Neural cell (in vitro differentiated cells): Measurements from ENCODE around the gene GDF7. TPM values are rescaled to one million over a fixed set of nuclear protein-coding genes. Genes with fewer than 3 reads are reported as not detected.

Experiments
- H2AFZ ChIP-seq: fragments of 200-600, 300-800 bp; sonication (generic), shearing (Covaris generic); 2 replicates; pipeline ENCODE4 v1.6.0; 2014; ENCODE audit warnings: low read depth, mild to moderate bottlenecking, antibody characterized with exemption, low read length, moderate library complexity
- H3F3A ChIP-seq: fragments of 200-600 bp; shearing (Covaris generic); 2 replicates; pipeline ENCODE4 v1.6.1; 2016; ENCODE audit warnings: mild to moderate bottlenecking, moderate library complexity, mixed read lengths, antibody characterized with exemption, low read length; ENCODE audit not compliant: insufficient read depth, poor library complexity, severe bottlenecking
- H3K27ac ChIP-seq: fragments of 200-600, 300-800 bp; sonication (generic), shearing (Covaris generic); 2 replicates; pipeline ENCODE4 v1.5.1; 2014; ENCODE audit warnings: mild to moderate bottlenecking, low read length, moderate library complexity
- H3K27me3 ChIP-seq: fragments of 300-800, 200-600 bp; sonication (generic), shearing (Covaris generic); 2 replicates; pipeline ENCODE4 v1.6.0; 2014; ENCODE audit warnings: mild to moderate bottlenecking, low read depth, low read length, moderate library complexity; ENCODE audit not compliant: insufficient read depth
- H3K36me3 ChIP-seq: fragments of 300-800, 200-600 bp; sonication (generic), shearing (Covaris generic); 2 replicates; pipeline ENCODE4 v1.5.1; 2014; ENCODE audit warnings: mild to moderate bottlenecking, antibody characterized with exemption, low read length, moderate library complexity; ENCODE audit not compliant: insufficient read depth
- H3K4me2 ChIP-seq: fragments of 300-800, 200-600 bp; sonication (generic), shearing (Covaris generic); 2 replicates; pipeline ENCODE4 v1.6.0; 2014; ENCODE audit warnings: mild to moderate bottlenecking, low read length
- H3K4me3 ChIP-seq: fragments of 300-800, 200-600 bp; sonication (generic), shearing (Covaris generic); 2 replicates; pipeline ENCODE4 v1.5.1; 2014; ENCODE audit warnings: mild to moderate bottlenecking, low read length, moderate library complexity
- H3K79me2 ChIP-seq: fragments of 200-600 bp; shearing (Covaris generic); replicated peaks from 2 replicates; pipeline ENCODE4 v1.6.0; 2014; ENCODE audit warnings: mild to moderate bottlenecking, low read length, moderate library complexity; ENCODE audit not compliant: insufficient read depth
- H3K9ac ChIP-seq: fragments of 300-800, 200-600 bp; sonication (generic), shearing (Covaris generic); 2 replicates; pipeline ENCODE4 v1.6.1; 2016; ENCODE audit warnings: mild to moderate bottlenecking, low read length, mixed read lengths
- H3K9me2 ChIP-seq: fragments of 200-600 bp; shearing (Covaris generic); 2 replicates; pipeline ENCODE4 v1.6.1; 2016; ENCODE audit warnings: mild to moderate bottlenecking, low read length, mixed read lengths; ENCODE audit not compliant: insufficient read depth
- H3K9me3 ChIP-seq: fragments of 200-600, 300-800 bp; sonication (generic), shearing (Covaris generic); 2 replicates; pipeline ENCODE4 v1.6.1; 2016; ENCODE audit warnings: mild to moderate bottlenecking, mixed run types, low read length, moderate library complexity, mixed read lengths
- H4K20me1 ChIP-seq: fragments of 200-600 bp; shearing (Covaris generic); 2 replicates; pipeline ENCODE4 v1.6.1; 2016; ENCODE audit warnings: mild to moderate bottlenecking, mixed run types; ENCODE audit not compliant: insufficient read depth
- CTCF ChIP-seq: fragments of 450-650 bp; IDR thresholded peaks from 2 replicates; pipeline ENCODE4 v1.5.1; 2014; ENCODE audit warnings: antibody characterized with exemption, mild to moderate bottlenecking, moderate library complexity; ENCODE audit not compliant: poor library complexity, severe bottlenecking
- EP300 ChIP-seq: fragments of 450-650 bp; conservative IDR thresholded peaks from 2 replicates; pipeline ENCODE4 v1.6.1; 2014; ENCODE audit warnings: antibody characterized with exemption, mild to moderate bottlenecking, moderate library complexity; ENCODE audit not compliant: poor library complexity, severe bottlenecking
- EZH2 ChIP-seq: fragments of 200-600, 300-800 bp; shearing (Covaris generic), sonication (generic); IDR thresholded peaks from 2 replicates; pipeline ENCODE4 v1.6.1; 2014; ENCODE audit warnings: antibody characterized with exemption, low read length, borderline replicate concordance, mild to moderate bottlenecking; ENCODE audit not compliant: insufficient read depth, poor library complexity, severe bottlenecking
- MXI1 ChIP-seq: fragments of 450-650 bp; conservative IDR thresholded peaks from 2 replicates; pipeline ENCODE4 v1.6.1; 2014; ENCODE audit warnings: antibody characterized with exemption, mild to moderate bottlenecking; ENCODE audit not compliant: poor library complexity, severe bottlenecking
- POLR2AphosphoS5 ChIP-seq: IDR thresholded peaks from 2 replicates; pipeline ENCODE4 v1.6.1; 2012
- RAD21 ChIP-seq: fragments of 450-650 bp; conservative IDR thresholded peaks from 2 replicates; pipeline ENCODE4 v1.6.1; 2014; ENCODE audit warnings: antibody characterized with exemption, mild to moderate bottlenecking, moderate library complexity
- REST ChIP-seq: IDR thresholded peaks from 2 replicates; pipeline ENCODE4 v1.6.1; 2012; ENCODE audit warnings: borderline replicate concordance
- SMC3 ChIP-seq: fragments of 450-650 bp; conservative IDR thresholded peaks from 2 replicates; pipeline ENCODE4 v1.6.1; 2014; ENCODE audit warnings: antibody characterized with exemption, mild to moderate bottlenecking, moderate library complexity; ENCODE audit not compliant: poor library complexity
- TAF1 ChIP-seq: IDR thresholded peaks from 2 replicates; pipeline ENCODE4 v1.6.1; 2012; ENCODE audit warnings: low read depth
- polyA plus RNA-seq: library from polyadenylated mRNA; depleted of rRNA; stranded (reverse); fragments of >200 nt; gene quantifications from 2 replicates; pipeline ENCODE4 v1.2.3, GENCODE V29; 2014

The GDF7 gene
- polyA plus RNA-seq, 1 donor from 2014 or later, result 0.38 TPM

- no peak overlapping the region for H3K9ac ChIP-seq
- H3K9me3 ChIP-seq, result no peaks in the 10 kb centered on the region
- no peak overlapping the region for H3K4me3 ChIP-seq
- no peak overlapping the region for H3K4me2 ChIP-seq
- no peaks in the 10 kb centered on the region for H4K20me1 ChIP-seq
- no peaks in the 10 kb centered on the region for H3K9me2 ChIP-seq
- H3F3A ChIP-seq, result no peaks in the 10 kb centered on the region
- TF ChIP-seq MXI1, result no peak
- TF ChIP-seq SMC3, result no peak
- TF ChIP-seq RAD21, result no peak
- TF ChIP-seq EP300, result no peak
- TF ChIP-seq CTCF, result no peak
- TF ChIP-seq TAF1, result no peak
- no peak for TF ChIP-seq POLR2AphosphoS5
- TF ChIP-seq REST, result no peak
- TF ChIP-seq EZH2, result no peak
- no peak overlapping the region for H3K27ac ChIP-seq
- no peaks in the 10 kb centered on the region for H3K27me3 ChIP-seq
- no peaks in the 10 kb centered on the region for H3K79me2 ChIP-seq
- H3K36me3 ChIP-seq, result no peaks in the 10 kb centered on the region
- H2AFZ ChIP-seq, result no peak overlapping the region
Observed at GRCh38 chr2:20684581-20685063, 17.7 kb downstream of the GDF7 start.

GRCh38 chr2:20687260-20687832, 20.4 kb downstream of the GDF7 start:
- H3K9ac ChIP-seq, result no peak overlapping the region
- H3K27me3 ChIP-seq, result no peaks in the 10 kb centered on the region
- no peaks in the 10 kb centered on the region for H3K79me2 ChIP-seq
- H3F3A ChIP-seq, result no peaks in the 10 kb centered on the region
- TF ChIP-seq MXI1, result no peak
- no peak for TF ChIP-seq POLR2AphosphoS5
- no peak for TF ChIP-seq REST
- no peak for TF ChIP-seq TAF1
- H4K20me1 ChIP-seq, result no peaks in the 10 kb centered on the region
- no peak overlapping the region for H3K4me2 ChIP-seq
- H3K27ac ChIP-seq, result no peak overlapping the region
- no peak overlapping the region for H2AFZ ChIP-seq
- no peaks in the 10 kb centered on the region for H3K36me3 ChIP-seq
- H3K9me3 ChIP-seq, result no peaks in the 10 kb centered on the region
- H3K4me3 ChIP-seq, result no peak overlapping the region
- no peaks in the 10 kb centered on the region for H3K9me2 ChIP-seq
